Measurements from ENCODE around the gene TUBA4B.

Gene TUBA4B

DNA sequence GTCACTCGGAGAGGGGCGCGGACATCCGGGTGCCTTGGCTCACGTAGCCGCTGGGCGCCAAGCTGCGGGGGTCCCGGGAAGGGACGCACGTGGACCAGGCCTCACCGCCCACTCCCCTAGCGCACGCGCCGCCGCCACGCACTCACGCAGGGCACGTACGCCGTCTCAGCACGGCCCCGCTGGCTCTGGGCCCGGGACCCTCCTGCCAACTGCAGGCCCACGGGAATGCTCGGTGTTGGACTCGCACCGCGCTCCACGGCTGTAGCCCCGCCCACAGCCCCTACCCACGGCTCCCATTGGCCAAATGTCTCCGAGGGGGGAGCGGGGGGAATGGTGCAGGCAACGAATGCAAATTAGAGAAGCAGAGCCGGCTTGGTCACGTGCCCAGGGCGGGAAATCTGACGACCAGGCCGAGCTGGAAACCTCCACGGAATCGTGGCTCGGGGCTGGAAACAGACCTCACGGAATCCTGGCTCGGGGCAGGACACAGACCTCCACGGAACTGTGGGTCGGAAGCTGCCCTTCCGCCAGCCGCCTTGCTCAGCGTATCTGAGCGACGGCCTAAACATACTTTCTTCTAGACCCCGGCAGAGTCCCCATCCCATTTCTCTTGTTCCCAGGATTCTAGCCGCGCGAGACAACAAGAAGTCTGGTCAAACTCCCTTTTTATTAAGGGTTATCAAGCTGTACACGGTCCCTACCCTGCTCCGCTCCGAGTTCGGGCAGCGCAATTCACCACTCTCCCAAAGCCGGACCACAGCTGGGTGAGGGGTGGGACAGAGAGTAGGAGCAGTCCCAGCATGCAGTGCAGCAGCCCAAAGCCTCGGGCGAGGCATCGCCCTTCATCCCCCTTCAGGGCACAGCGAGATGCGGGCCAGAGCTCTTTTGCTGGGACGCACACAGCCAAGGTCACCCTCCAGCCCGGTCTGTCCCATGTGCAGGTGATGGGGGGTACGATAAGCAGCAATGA is 34.0 kb upstream of the TUBA4B start, which contains the start of gene ABCB6:
TSS of gene ABCB6 (minus strand) at position 227 of the 970 bp plus-strand sequence. CDS start 285 bp downstream, outside the sequence.
- DNase-seq: no peak

DNA sequence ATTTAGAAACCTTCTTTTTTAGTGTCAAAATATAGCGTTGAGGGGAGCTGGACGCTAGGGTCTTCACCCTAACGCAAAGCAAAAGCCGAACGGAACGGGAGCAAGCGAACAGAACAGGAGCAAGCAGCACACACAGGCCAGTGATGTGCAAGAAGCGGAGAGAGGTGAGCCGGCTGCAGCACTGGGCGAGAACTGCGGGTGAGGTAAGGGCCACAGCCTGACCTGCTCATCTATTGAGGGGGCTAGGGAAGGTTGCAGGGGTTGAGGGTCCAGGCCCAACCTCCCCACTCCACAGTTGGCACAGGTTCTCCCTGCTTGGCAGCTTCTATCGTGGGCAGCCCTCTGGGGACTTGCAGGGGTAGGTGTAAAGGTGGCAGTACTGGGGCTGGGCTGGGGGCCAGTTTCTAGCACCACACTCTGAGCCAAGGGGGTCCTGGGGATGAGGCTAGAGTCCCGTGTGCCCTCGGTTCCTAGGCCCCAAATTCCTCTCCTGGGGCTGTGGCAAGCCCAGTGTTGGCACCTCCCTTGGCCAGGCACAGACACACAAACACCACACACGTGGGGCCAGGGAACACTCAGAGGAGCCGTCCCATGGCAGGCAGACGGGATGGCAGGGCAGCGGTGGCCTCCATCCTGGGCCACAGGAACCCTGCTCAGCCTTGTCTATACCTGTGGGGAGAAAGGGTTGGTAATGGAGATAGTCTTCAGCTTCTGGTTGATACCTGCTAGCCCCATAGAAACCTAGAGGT is 33.1 kb upstream of the TUBA4B start:
- no peak for DNase-seq

DNA sequence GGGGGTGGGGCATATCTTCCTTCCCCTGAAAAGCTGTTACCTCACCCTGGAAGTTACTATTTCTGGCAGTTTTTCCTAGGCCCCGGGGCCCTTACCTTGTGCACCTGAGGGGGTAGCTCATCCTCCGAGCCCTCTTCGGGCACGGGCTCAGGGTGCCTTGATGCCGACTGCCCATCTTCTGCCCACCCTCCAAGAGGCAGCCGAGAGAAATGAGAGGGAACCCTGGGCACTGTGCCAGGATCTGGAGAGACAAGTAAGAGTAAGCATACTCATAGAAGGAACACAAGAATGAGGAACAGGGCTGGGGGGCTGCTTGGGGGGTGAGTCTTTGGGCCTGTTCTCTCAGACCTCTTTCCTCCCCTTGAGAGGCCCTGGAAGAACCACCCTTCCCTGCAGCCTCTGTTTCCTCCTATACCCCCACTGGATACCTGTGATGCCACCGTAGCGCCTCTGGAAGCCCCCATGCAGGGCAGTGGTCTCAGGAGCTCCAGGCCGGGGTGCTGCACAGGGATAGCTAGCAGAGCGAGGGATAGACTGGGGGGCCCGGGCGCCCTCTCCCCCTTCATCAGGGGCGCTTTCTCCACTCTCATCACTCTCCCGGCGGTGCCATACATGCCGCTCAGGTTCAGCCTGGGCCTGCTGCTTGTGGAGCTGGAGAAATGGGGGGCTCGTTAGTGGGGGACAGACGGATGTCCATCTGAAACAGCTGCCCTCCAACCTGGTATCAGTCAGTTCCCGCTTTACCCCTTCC is 32.2 kb upstream of the TUBA4B start:
- no peak for DNase-seq

DNA sequence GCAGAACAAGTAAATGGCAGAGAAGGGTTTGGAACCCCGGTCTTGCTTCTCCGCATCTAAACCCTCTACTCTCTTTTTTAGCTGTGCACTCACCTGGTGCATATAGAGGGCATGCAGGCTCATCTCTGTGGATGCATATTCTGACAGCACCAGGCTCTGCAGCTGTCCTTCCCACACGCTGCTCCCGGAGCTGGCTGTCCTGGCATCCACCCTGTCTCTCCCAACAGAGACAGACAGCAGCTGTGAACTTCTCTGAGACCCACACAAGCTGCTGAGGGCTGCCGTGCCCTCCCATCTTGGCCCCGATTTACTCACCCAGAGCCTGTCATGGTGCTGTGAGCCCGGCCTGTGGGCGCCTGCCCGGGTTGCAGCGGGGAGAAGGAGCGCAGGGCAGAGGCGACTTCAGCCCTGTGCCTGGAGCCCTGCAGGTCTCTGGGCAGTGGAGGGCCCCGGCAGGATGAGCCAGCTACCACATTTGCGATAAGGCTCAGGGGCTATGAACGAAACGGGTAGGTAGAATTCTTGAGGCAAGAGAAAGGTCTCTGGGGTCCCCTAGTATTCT is 31.0 kb upstream of the TUBA4B start:
- no peak for DNase-seq

DNA sequence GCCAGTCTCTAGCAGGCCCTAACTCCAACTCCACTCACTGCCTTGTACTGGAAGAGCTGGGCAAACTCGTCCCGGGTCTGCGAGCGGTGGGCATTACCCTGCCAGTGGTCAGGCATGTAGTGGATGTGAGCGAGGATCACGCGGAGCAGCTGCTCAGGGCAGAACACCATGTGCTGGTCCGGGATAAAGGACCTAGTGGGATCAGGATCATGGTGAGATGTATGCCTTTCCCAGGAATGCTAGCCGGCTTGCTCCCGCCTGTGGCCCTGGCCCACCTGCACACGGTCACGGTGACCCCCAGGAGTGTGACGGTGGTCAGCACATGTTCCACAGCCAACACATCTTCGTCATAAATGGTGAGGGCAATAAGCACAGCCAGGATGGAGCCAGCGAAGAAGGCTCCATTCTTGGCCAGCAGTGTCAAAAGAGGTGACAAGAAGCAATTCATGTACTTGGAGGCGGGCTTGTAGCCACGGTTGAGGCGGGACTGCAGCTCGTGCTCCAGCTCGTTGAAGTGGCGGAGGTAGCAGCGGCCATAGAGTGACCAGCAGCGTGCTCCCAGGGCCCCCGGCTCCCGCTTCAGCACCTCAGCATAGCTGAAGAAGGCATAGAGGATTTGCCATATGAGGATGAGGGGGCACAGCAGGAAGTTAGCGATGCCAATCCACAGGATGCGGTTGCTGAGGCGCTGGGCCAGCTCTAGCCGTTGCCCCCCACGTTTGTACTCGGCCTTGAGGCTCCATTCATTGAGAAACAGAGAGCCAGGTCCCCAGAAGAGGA is 29.0 kb upstream of the TUBA4B start:
- DNase-seq: no peak

DNA sequence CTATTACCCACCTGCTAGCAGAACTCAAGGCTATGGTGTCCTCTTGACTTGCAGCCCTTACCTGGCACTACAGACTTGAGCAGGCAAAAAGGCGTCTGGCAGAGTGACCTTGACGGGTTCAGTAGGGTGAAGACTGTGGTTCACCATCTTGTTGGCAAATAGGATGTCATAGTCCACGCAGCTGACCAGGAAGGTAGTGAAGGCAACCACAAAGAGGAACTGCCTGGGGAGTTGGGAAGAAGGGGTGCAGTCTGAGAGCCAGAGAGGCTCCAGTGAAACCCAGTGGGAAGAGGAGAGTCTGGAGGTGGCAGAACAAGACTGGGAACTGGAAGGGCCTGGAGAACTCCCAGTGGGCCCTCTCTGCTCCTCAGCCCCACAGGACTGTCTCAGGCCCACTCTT is 27.7 kb upstream of the TUBA4B start:
- DNase-seq: no peak

DNA sequence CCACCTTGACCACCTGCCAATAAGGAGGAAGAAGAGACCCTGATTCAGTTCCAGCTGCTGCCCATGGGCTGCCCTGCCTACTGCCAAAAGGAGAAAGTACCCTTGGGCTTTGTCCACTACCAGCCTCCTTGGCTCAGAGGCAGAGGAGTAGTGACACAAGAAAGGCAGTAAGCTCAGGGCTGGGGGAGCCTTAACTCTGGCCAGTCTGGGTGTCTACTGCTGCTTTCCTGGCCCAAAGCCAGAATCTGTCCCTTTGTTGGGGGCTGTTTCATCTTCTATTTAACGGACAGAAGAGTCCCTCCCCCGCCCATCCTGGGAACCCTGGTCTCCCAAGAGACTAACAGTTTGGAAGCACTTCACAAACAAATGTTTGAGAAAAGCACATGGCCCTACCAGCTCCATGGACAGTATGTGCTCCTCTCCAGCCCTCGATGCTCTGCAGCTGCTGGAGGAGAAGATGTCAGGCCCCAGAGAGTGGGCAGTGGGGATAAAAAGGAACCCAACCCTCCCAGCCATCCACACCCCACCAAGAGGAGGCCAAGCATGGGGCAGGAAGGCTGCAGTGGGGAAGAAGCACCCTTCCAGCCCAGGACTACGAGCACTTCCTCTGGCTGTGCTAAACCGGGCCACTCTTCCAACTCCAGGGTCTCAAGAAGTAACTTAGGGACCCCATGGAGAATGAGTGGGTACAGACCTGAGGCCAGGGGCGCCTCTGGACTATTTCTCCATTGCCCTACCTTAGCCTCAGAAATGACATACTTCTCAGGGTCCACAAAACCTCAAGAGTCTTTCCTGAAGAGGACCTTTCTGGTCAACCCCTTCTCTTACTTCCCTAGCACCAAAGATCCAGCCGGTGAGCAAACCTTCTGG is 24.8 kb upstream of the TUBA4B start:
- DNase-seq: no peak

DNA sequence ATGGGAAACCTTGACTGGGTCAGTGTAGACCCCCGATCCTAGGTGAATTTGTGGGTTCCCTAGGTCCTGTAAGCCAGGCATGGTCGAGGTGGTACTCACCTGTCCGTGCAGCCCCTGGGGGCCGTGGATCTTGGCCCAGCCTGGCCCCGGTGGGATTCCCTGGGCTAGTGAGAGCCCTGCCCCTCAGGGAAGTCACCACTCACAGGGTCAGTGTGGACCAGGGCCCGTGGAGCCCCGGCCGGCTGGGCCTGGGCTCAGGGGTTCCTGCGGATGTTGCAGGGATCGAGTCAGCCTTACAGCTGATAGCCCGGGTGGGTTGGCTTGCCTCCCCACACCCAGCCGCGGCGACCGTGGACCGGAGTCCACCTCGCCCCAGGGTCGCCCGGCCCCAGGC is 24.1 kb upstream of the TUBA4B start:
- DNase-seq: no peak

DNA sequence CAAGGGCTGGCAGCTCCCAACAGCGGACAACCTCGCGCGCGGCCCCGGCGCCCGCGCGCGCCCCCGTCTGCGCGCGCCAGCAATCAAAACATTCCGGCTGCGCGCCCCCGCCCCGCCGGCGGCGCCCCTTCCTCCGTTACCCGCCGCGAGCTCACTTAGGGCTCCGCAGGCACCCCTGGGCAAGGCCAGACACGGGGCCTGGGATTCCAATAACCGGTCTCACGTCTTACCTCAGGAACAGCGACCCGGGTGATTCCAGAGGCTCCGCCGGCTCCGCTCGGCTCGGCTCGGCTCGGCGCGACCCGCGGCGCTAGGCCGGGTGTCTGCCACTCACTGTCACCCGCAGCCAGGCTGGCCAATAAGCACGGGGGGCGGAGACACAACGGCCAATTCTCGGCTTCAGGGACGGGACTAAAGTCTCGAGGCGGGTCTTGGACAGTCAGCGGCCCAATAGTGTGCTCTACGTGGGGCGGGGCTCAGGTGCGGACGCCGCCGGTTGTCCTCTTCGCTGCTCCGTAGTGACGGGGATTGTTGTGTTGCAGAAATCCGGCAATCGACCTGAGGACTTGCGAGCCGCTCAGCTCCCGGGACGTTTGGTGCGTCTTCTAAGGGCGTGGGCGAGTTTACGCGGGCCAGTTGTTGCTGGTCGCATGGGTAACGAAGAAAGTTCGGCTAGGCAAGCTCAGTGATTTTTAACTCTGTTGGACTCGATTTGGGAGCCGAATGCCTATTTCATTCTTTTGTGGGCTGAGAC is 23.6 kb upstream of the TUBA4B start, which contains the start of the genes ANKZF1 and ATG9A:
TSS of gene ANKZF1 (plus strand) at position 502 of the 754 bp plus-strand sequence. CDS start 452 bp downstream, outside the sequence.
TSS of gene ATG9A (minus strand) at position 332 of the 754 bp plus-strand sequence. CDS start 1,612 bp downstream, outside the sequence.
- DNase-seq: peak; percentile 54

DNA sequence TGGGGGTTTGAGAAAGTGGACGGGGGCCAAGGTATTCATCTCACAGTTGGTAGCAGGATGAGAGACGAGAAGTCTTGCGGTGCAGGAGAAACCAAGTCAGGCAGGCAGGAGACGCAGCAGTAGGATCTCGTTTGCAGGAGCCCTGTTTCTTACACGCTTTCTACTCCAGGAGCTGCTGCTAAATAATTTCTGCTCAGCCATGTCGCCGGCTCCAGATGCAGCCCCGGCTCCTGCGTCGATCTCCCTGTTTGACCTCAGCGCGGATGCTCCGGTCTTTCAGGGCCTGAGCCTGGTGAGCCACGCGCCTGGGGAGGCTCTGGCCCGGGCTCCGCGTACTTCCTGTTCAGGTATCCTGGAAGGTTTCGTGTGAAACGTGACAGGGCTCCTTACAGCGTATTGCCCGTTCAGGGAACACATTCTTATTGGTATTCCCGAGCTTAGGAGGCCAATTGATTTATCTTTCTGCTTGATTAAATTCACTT is 22.9 kb upstream of the TUBA4B start:
- no peak for DNase-seq

DNA sequence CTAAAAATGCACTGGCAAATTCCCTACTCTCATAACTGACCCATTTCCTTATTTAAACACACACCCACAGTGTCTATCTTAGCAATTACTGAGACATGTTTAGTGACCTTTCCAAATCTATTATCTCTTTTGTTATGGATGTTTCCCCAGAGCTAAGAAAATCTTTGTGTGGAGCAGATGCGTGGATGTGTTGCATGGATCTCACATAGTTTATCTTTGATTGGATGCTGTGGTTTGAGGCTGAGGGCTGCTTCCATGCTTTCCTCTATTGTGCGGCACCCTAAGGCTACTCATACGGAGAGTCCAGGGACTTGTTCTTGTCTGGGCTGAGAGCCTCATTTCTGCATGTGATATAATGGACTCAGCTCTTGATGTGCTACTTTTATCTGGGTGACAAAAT is 18.7 kb upstream of the TUBA4B start:
- DNase-seq: no peak

DNA sequence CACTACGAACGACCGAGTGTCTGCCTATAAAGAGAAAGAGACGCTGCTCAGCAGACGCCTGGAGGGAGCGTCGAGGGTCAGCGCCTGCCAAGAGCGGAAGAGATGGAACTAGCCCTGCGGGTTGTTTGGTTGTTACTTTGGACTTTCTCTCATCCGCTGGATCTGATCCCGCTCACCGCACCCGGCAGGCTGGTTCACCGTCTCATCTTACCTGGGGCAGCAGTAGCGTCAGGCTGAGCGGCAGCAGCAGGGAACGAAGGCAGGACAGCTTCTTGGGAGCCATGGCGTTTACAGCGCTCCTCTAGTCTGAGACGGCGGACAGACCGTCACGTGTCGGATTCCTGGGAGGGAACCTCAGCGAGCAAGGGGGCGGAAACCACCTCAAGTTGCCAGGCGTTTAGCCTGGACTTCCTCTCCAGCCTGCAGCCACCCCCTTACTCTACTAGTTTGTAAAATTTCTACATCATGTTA is 9.7 kb upstream of the TUBA4B start:
- no peak for DNase-seq

DNA sequence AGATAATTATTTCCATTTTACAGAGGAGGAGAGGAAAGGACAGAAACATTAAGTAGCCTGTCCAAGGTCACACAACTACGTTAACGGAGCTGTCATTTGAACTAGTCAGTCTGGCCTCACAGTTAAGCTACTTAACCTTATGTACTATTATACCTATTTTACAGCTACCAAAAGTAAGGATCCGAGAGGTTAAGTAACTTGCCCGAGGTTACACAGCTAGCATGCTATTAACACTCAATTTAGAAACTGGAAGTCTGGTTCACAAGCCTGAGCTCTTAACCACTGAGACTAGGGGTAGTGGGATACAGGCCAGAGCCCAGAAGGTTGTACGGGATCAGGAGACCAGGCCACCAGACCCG is 8.3 kb upstream of the TUBA4B start:
- no peak for DNase-seq

DNA sequence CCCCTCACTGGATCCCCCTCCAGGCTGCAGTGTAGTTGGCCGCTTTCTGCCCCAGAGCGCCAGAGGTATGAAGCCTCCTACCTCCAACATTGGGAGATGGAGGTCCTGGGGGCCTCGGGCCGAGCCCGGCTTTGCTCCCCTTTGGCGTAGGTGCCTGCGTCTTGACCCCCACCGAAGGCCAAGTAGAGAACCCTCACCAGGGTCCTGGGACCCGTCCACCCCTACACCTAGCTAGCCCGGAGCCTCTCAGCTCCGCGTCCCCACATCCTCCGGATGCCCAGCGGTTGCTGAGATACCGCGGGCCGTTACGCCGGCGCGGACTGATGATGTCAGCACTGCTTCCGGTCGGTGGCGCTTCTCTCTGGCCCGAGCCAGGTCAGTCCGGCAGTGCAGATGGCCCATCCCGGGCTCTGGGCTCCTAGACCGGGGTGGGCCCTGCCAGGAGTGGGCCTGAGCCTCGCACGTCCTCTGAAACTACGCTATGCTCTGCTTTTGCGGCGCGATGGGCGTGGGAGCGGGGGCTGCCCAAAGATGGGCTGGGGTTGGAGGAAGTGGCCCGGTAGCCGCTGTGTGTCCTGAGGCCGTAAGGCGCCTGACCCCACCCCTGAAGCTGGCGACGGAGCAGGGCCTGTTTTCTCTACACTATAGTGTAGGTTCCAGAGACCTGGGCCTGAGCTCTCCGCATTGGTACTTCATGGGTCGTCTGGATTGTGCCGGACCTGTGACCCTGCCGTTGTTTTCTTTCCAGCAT is 7.7 kb upstream of the TUBA4B start, which contains the start of the genes GLB1L and STK16:
TSS of gene GLB1L (minus strand) at position 297 of the 751 bp plus-strand sequence. CDS start 1,871 bp downstream, outside the sequence.
TSS of gene STK16 (plus strand) at position 332 of the 751 bp plus-strand sequence. CDS start 521 bp downstream, outside the sequence.
- no peak for DNase-seq

DNA sequence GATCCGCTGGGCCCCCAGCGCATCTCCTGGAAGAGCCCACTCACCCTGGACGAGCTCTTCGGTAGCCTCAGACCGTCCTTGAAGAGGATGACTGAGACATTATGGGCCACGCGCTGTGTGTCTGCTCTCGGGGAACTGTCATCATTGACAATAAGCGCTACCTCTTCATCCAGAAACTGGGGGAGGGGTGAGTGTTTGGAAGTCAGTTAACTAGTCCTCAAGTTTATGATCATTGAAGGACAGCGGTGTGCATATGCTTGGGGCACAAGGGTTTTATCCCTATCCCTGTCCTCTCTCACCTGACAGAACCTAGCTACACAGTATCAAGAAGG is 7.2 kb upstream of the TUBA4B start:
- no peak for DNase-seq

DNA sequence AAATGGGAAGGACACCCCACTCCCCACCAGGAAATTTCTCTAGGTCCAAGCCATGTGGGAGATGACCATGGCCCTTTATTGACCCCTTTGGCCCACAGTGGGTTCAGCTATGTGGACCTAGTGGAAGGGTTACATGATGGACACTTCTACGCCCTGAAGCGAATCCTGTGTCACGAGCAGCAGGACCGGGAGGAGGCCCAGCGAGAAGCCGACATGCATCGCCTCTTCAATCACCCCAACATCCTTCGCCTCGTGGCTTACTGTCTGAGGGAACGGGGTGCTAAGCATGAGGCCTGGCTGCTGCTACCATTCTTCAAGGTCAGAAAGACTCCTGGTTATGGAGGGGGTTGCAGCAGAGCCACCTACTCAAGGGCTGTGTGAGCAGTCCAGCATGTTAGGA is 6.5 kb upstream of the TUBA4B start:
- DNase-seq: no peak

DNA sequence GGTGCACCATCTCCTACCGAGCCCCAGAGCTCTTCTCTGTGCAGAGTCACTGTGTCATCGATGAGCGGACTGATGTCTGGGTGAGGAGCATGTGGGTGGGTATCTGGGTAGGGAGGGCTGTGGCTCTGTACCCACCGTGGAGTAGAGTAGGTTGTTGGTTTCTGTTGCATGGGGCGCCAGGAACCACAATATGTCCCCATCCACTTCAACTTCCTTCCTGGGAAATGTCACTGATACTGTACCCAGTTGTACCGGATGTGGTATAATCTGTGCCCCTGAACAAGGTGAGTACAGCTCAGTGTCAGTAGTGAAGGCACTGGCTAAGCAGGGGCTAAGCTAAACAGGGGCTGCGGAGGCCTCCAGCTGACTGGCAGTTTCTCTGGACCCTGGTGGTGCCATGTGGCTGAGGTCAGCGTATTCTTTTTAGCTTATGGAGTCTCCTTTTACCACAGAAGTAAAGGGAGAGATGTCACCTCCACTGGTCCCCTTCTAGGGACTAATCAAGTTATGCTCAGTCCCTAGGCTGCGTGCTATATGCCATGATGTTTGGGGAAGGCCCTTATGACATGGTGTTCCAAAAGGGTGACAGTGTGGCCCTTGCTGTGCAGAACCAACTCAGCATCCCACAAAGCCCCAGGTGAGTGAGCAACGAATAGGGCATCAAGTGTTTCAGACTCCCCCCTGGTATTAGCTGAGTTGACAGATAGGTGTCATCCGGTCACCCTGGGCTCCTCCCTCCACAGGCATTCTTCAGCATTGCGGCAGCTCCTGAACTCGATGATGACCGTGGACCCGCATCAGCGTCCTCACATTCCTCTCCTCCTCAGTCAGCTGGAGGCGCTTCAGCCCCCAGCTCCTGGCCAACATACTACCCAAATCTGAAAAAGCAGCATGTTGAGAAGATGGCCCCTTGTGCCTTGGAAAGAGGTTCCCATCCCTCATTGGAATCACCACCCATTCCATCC is 5.1 kb upstream of the TUBA4B start:
- no peak for DNase-seq

DNA sequence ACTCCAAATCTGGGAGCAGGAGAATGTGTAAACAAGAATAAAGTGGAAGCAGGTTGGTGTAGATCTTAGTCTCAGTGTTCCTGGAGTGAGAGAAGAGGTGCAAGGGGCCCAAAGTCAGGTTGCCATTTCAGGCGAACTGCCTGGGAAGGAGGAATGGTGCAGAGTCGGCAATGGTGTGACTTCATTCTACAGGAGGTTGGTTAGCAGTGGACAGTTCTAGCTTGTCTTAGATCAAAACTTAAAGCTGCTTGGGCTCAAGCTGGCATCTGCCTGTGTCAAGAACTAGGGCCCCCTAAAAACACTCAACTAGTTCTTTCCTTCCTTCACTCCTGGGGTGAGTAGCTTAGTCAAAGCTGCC is 4.2 kb upstream of the TUBA4B start:
- DNase-seq: no peak

Measured in cortex of kidney (tissue), 1 donor.